GM23338 (cell line): ENCODE measurements around the gene GALNT9. TPM values are rescaled to one million over a fixed set of nuclear protein-coding genes. Genes with fewer than 3 reads are reported as not detected.

ENCODE experiments used
- ATAC-seq: fragments of 200-7000 bp; cut with Tn5 transposase; 3 replicates; pipeline ENCODE4 v1.9.1; 2020
- DNase-seq: peaks from one replicate; pipeline ENCODE4 v3.0.0-alpha.2; 2015; ENCODE audit warnings: low spot score
- H2AFZ ChIP-seq: fragments of 200-600 bp; sonication (generic); 2 replicates; pipeline ENCODE4 v1.8.0; 2016; ENCODE audit warnings: antibody characterized with exemption, mild to moderate bottlenecking, moderate library complexity
- H3F3A ChIP-seq: fragments of 200-600 bp; sonication (generic); replicated peaks from 2 replicates; pipeline ENCODE4 v1.8.0; 2017; ENCODE audit warnings: antibody characterized with exemption, mixed run types, low read depth
- H3K27ac ChIP-seq: fragments of 200-600 bp; sonication (generic); 2 replicates; pipeline ENCODE4 v1.6.1; 2016; ENCODE audit warnings: low read depth
- H3K27me3 ChIP-seq: fragments of 200-600 bp; sonication (generic); 2 replicates; pipeline ENCODE4 v1.8.0; 2016; ENCODE audit warnings: mild to moderate bottlenecking, mixed run types, moderate library complexity; ENCODE audit not compliant: insufficient read depth
- H3K36me3 ChIP-seq: fragments of 200-600 bp; sonication (generic); 2 replicates; pipeline ENCODE4 v1.8.0; 2016; ENCODE audit warnings: mild to moderate bottlenecking; ENCODE audit not compliant: insufficient read depth
- H3K4me1 ChIP-seq: fragments of 200-600 bp; sonication (generic); 2 replicates; pipeline ENCODE4 v1.8.0; 2016; ENCODE audit warnings: mild to moderate bottlenecking, moderate library complexity; ENCODE audit not compliant: insufficient read depth
- H3K4me2 ChIP-seq: fragments of 200-600 bp; sonication (generic); 2 replicates; pipeline ENCODE4 v1.7.1; 2017; ENCODE audit warnings: mixed run types
- H3K4me3 ChIP-seq: fragments of 200-600 bp; sonication (generic); 2 replicates; pipeline ENCODE4 v1.6.1; 2016; ENCODE audit warnings: mixed run types
- H3K79me2 ChIP-seq: fragments of 200-600 bp; sonication (generic); replicated peaks from 2 replicates; pipeline ENCODE4 v1.8.0; 2017; ENCODE audit warnings: mild to moderate bottlenecking; ENCODE audit not compliant: insufficient read depth
- H3K9me2 ChIP-seq: fragments of 200-600 bp; sonication (generic); 2 replicates; pipeline ENCODE4 v1.8.0; 2017; ENCODE audit not compliant: insufficient read depth
- H4K20me1 ChIP-seq: fragments of 200-600 bp; sonication (generic); replicated peaks from 2 replicates; pipeline ENCODE4 v1.8.0; 2017; ENCODE audit warnings: mild to moderate bottlenecking; ENCODE audit not compliant: insufficient read depth
- H3K27ac Mint-ChIP-seq: 2 replicates; pipeline ENCODE4 v1.8.0; 2020; ENCODE audit warnings: inconsistent platforms, mild to moderate bottlenecking, moderate library complexity, mixed read lengths
- H3K27me3 Mint-ChIP-seq: 3 replicates; pipeline ENCODE4 v1.8.0; 2022; ENCODE audit warnings: low read depth, mild to moderate bottlenecking, moderate library complexity, mixed read lengths, inconsistent platforms; ENCODE audit not compliant: insufficient read depth, poor library complexity
- H3K36me3 Mint-ChIP-seq: 3 replicates; pipeline ENCODE4 v1.8.0; 2021; ENCODE audit warnings: low read depth, mild to moderate bottlenecking, inconsistent platforms, moderate library complexity, mixed read lengths
- H3K4me1 Mint-ChIP-seq: 3 replicates; pipeline ENCODE4 v1.8.0; 2020; ENCODE audit warnings: mild to moderate bottlenecking, inconsistent platforms, mixed read lengths
- H3K4me3 Mint-ChIP-seq: 3 replicates; pipeline ENCODE4 v1.8.0; 2021; ENCODE audit warnings: moderate library complexity, mild to moderate bottlenecking, inconsistent platforms, mixed read lengths
- H3K9me3 Mint-ChIP-seq: 3 replicates; pipeline ENCODE4 v1.8.0; 2020; ENCODE audit warnings: moderate library complexity, mild to moderate bottlenecking, inconsistent platforms, mixed read lengths
- CREB1 ChIP-seq: fragments of 250-450 bp; sonication (Bioruptor Pico); IDR thresholded peaks from 2 replicates; pipeline ENCODE4 v1.5.0; 2020; ENCODE audit warnings: low read depth, mild to moderate bottlenecking, moderate library complexity
- CTCF ChIP-seq, 2 experiments: fragments of 200-600 bp in 1 of 2; sonication (generic) in 1 of 2; conservative IDR thresholded peaks; 2 replicates each; pipeline versions ENCODE4 v1.5.1 to v1.6.1; 2016 to 2017; ENCODE audit warnings: antibody characterized with exemption in 2 of 2, low read depth in 2 of 2, mild to moderate bottlenecking in 2 of 2, moderate library complexity in 1 of 2
- ETS1 ChIP-seq: IDR thresholded peaks from 2 replicates; pipeline ENCODE4 v1.6.1; 2016; ENCODE audit warnings: antibody characterized with exemption
- EZH2 ChIP-seq: fragments of 200-600 bp; sonication (generic); IDR thresholded peaks from one replicate; pipeline ENCODE4 v1.8.0; 2017; ENCODE audit warnings: antibody characterized with exemption, mild to moderate bottlenecking, low read depth; ENCODE audit not compliant: unreplicated experiment
- EZH2phosphoT487 ChIP-seq: fragments of 200-600 bp; sonication (generic); IDR thresholded peaks from one replicate; pipeline ENCODE4 v1.8.1; 2018; ENCODE audit warnings: antibody characterized with exemption; ENCODE audit not compliant: unreplicated experiment
- JUNB ChIP-seq: IDR thresholded peaks from one replicate; pipeline ENCODE4 v1.6.1; 2016; ENCODE audit warnings: antibody characterized with exemption; ENCODE audit not compliant: unreplicated experiment
- NANOG ChIP-seq: IDR thresholded peaks from 2 replicates; pipeline ENCODE4 v1.6.1; 2016; ENCODE audit warnings: antibody characterized with exemption, borderline replicate concordance
- POLR2AphosphoS5 ChIP-seq: IDR thresholded peaks from 2 replicates; pipeline ENCODE4 v1.6.1; 2016; ENCODE audit warnings: antibody characterized with exemption, low read depth
- REST ChIP-seq: IDR thresholded peaks from one replicate; pipeline ENCODE4 v1.6.1; 2018; ENCODE audit warnings: antibody characterized with exemption; ENCODE audit not compliant: unreplicated experiment
- STAT1 ChIP-seq: IDR thresholded peaks from one replicate; pipeline ENCODE4 v1.6.1; 2016; ENCODE audit warnings: antibody characterized with exemption; ENCODE audit not compliant: unreplicated experiment
- ZNF114 ChIP-seq: fragments of 250-450 bp; sonication (Bioruptor Pico); IDR thresholded peaks from 2 replicates; pipeline ENCODE4 v1.5.0; 2020; ENCODE audit warnings: mild to moderate bottlenecking, moderate library complexity
- ZNF331 ChIP-seq: fragments of 250-450 bp; sonication (Bioruptor Pico); IDR thresholded peaks from 2 replicates; pipeline ENCODE4 v1.5.0; 2020; ENCODE audit warnings: low read depth, mild to moderate bottlenecking, moderate library complexity
- polyA plus RNA-seq: library from polyadenylated mRNA; unstranded; fragments of >200 nt; fragmentation: Nextera tagmentation; extraction: Ambion mirVana; gene quantifications from 2 replicates; pipeline ENCODE4 v1.2.1, GENCODE V29; 2016
- total RNA-seq: library from RNA; depleted of rRNA; stranded (reverse); fragments of >200 nt; shearing (Covaris generic); gene quantifications from 2 replicates; pipeline ENCODE4 v1.2.3, GENCODE V29; 2014

The GALNT9 gene
- total and polyA plus RNA-seq, 2 experiments from 2014 or later, result 0.81 to 2.5 TPM

GRCh38 chr12:132263451-132264049, 65.8 kb downstream of the GALNT9 start (continued):
- TF ChIP-seq CTCF (conservative IDR thresholded peaks at IDR 0.05; ENCODE audit: low read depth in 2 of 2) (no peak), CREB1 (CRISPR knock-in tag) (no peak), STAT1 (no peak), EZH2 (no peak), EZH2phosphoT487 (no peak), ETS1 (no peak), NANOG (no peak), POLR2AphosphoS5 (no peak)

GRCh38 chr12:132263061-132263360, 66.4 kb downstream of the GALNT9 start:
- no peak overlapping the region for H3K4me3 ChIP-seq
- H2AFZ ChIP-seq, result no peak overlapping the region
- no peak for ATAC-seq
- no peak for DNase-seq
- H3K9me2 ChIP-seq, result no peaks in the 10 kb centered on the region
- no peaks in the 10 kb centered on the region for H4K20me1 ChIP-seq
- Mint-ChIP-seq H3K27ac (no peak overlapping the region), H3K4me1 (no peaks in the 10 kb centered on the region), H3K27me3 (peaks cover 20% of the 10 kb centered on the region), H3K9me3 (no peaks in the 10 kb centered on the region; the same call in 2 of the 3 replicates), H3K4me3 (no peak overlapping the region; the same call in 2 of the 3 replicates), H3K36me3 (no peaks in the 10 kb centered on the region; the same call in 2 of the 3 replicates)
- no peaks in the 10 kb centered on the region for H3K79me2 ChIP-seq
- no peaks in the 10 kb centered on the region for H3K36me3 ChIP-seq
- H3K4me2 ChIP-seq, result no peak overlapping the region
- H3K27ac ChIP-seq, result no peak overlapping the region
- no peaks in the 10 kb centered on the region for H3K4me1 ChIP-seq
- no peaks in the 10 kb centered on the region for H3F3A ChIP-seq
- no peaks in the 10 kb centered on the region for H3K27me3 ChIP-seq
- TF ChIP-seq EZH2, result no peak
- TF ChIP-seq CTCF (conservative IDR thresholded peaks at IDR 0.05; ENCODE audit: low read depth in 2 of 2), result no peak
- no peak for TF ChIP-seq JUNB
- TF ChIP-seq STAT1, result no peak
- TF ChIP-seq ZNF331, result no peak
- no peak for TF ChIP-seq NANOG
- no peak for TF ChIP-seq REST
- no peak for TF ChIP-seq ZNF114 (CRISPR knock-in tag)
- TF ChIP-seq CREB1 (CRISPR knock-in tag), result no peak
- TF ChIP-seq ETS1, result no peak
- no peak for TF ChIP-seq EZH2phosphoT487
